ENCODE results near the gene SFTPB. TPM values are rescaled to one million over a fixed set of nuclear protein-coding genes. Genes with fewer than 3 reads are reported as not detected.
"Not testable (repeated sequence)": the region's sequence is repeated elsewhere in the genome, so short reads cannot be mapped to it uniquely, and the experiment has no call there.

The SFTPB gene
- total RNA-seq = not detected in 2 replicates

DNA sequence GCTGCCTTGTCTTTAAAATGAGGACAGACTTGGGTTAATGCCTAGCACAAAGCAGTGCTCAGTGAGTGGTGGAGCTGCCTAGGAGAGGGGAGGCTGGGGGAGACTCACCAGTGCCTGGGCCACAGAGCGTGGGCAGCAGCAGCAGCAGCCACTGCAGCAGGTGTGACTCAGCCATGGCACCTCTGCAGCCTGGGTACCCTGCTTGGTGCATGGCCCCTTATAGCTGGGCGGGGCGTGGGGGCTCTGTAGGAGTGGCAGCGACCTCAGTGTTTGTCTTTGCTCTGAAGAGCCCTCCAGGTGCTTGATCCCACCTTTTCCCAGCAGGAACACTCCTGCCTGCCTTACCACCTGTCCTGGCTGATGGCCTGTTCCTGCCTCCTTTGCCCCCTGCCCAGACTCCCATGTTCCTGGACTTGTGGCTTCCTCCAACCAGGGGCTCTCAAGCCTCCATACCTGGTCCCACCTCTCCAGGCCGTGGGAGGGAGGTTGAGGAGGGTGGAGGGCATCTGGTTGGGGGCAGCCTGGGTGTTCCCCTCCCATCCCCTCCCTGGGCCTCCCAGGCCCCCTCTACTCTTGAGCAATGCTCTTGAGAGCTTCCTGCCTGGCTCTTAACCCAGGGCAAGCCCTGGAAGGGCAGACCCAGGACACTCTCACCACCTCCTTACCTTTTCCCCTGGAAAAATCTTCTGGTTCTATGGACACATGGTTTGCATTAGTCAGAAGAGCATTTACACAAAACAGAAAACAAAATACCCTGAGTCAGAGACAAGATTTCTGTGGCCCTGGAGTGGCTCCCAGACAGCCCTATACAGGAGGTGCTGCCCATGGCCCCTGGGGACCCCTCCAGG, at the start of gene SFTPB:
Gene SFTPB, minus strand, starts transcription at position 191 of the 848 bp plus-strand sequence. Its CDS starts 16 bp downstream, at position 175.
- Histone ChIP-seq H3K4me2 (ENCODE audit: insufficient read depth, low read length) (no peak within 1 kb of the TSS), H3K4me1 (ENCODE audit: insufficient read depth, low read length) (peaks cover 14% of the 10 kb centered on the region)
- TF ChIP-seq CTCF (IDR thresholded peaks at IDR 0.05; ENCODE audit: extremely low read depth, low read depth, low read length) = no peak

GRCh38 chr2:85717308-85718008, 49.5 kb upstream of the SFTPB start:
- H3K4me1 ChIP-seq (ENCODE audit: insufficient read depth, low read length) = peaks cover 13% of the 10 kb centered on the region
- H2AFZ ChIP-seq (ENCODE audit: low read length) = no peak overlapping the region
- no peaks in the 10 kb centered on the region for H3K9me3 ChIP-seq (ENCODE audit: low read depth, low read length)
- TF ChIP-seq CTCF (IDR thresholded peaks at IDR 0.05; ENCODE audit: extremely low read depth, low read depth, low read length) = no peak
- H3K79me2 ChIP-seq (ENCODE audit: insufficient read depth, low read length) = no peaks in the 10 kb centered on the region
- H4K20me1 ChIP-seq (ENCODE audit: insufficient read depth, low read length) = no peaks in the 10 kb centered on the region
- no peak overlapping the region for H3K27ac ChIP-seq (ENCODE audit: low read depth, low read length)
- no peak overlapping the region for H3K4me2 ChIP-seq (ENCODE audit: insufficient read depth, low read length)
- no peak overlapping the region for H3K4me3 ChIP-seq (ENCODE audit: insufficient read depth, low read length)
- DNase-seq (ENCODE audit: insufficient read length, low spot score, missing footprints) = no peak
- no peaks in the 10 kb centered on the region for H3K36me3 ChIP-seq (ENCODE audit: insufficient read depth, low read length)
- H3K27me3 ChIP-seq (ENCODE audit: insufficient read depth, low read length) = peaks cover 8% of the 10 kb centered on the region

More for the DNA sequence above, at the start of gene SFTPB:
- peaks cover 3% of the 10 kb centered on the region for H3K27me3 ChIP-seq (ENCODE audit: insufficient read depth, low read length)
- H2AFZ ChIP-seq (ENCODE audit: low read length) = no peak within 1 kb of the TSS
- H3K36me3 ChIP-seq (ENCODE audit: insufficient read depth, low read length) = no peaks in the 10 kb centered on the region
- H3K4me3 ChIP-seq (ENCODE audit: insufficient read depth, low read length) = no peak within 1 kb of the TSS
- no peaks in the 10 kb centered on the region for H3K9me3 ChIP-seq (ENCODE audit: low read depth, low read length)
- H3K79me2 ChIP-seq (ENCODE audit: insufficient read depth, low read length) = no peaks in the 10 kb centered on the region
- no peak within 1 kb of the TSS for H3K27ac ChIP-seq (ENCODE audit: low read depth, low read length)
- DNase-seq (ENCODE audit: insufficient read length, low spot score, missing footprints) = peak; percentile 88
- no peaks in the 10 kb centered on the region for H4K20me1 ChIP-seq (ENCODE audit: insufficient read depth, low read length)

GRCh38 chr2:85716346-85716914, 48.4 kb upstream of the SFTPB start:
- no peaks in the 10 kb centered on the region for H3K79me2 ChIP-seq (ENCODE audit: insufficient read depth, low read length)
- no peak for DNase-seq (ENCODE audit: insufficient read length, low spot score, missing footprints)
- no peak overlapping the region for H2AFZ ChIP-seq (ENCODE audit: low read length)
- no peaks in the 10 kb centered on the region for H3K36me3 ChIP-seq (ENCODE audit: insufficient read depth, low read length)
- H3K9me3 ChIP-seq (ENCODE audit: low read depth, low read length) = no peaks in the 10 kb centered on the region
- TF ChIP-seq CTCF (IDR thresholded peaks at IDR 0.05; ENCODE audit: extremely low read depth, low read depth, low read length) = no peak
- peaks cover 14% of the 10 kb centered on the region for H3K4me1 ChIP-seq (ENCODE audit: insufficient read depth, low read length)
- no peaks in the 10 kb centered on the region for H4K20me1 ChIP-seq (ENCODE audit: insufficient read depth, low read length)
- peaks cover 8% of the 10 kb centered on the region for H3K27me3 ChIP-seq (ENCODE audit: insufficient read depth, low read length)
- no peak overlapping the region for H3K4me3 ChIP-seq (ENCODE audit: insufficient read depth, low read length)
- no peak overlapping the region for H3K27ac ChIP-seq (ENCODE audit: low read depth, low read length)
- no peak overlapping the region for H3K4me2 ChIP-seq (ENCODE audit: insufficient read depth, low read length)

GRCh38 chr2:85714841-85715240, 46.8 kb upstream of the SFTPB start:
- peaks cover 8% of the 10 kb centered on the region for H3K27me3 ChIP-seq (ENCODE audit: insufficient read depth, low read length)
- no peaks in the 10 kb centered on the region for H4K20me1 ChIP-seq (ENCODE audit: insufficient read depth, low read length)
- no peak overlapping the region for H3K4me2 ChIP-seq (ENCODE audit: insufficient read depth, low read length)
- DNase-seq (ENCODE audit: insufficient read length, low spot score, missing footprints) = no peak
- no peaks in the 10 kb centered on the region for H3K9me3 ChIP-seq (ENCODE audit: low read depth, low read length)
- H3K27ac ChIP-seq (ENCODE audit: low read depth, low read length) = no peak overlapping the region
- H3K4me3 ChIP-seq (ENCODE audit: insufficient read depth, low read length) = no peak overlapping the region
- no peak overlapping the region for H2AFZ ChIP-seq (ENCODE audit: low read length)
- no peaks in the 10 kb centered on the region for H3K79me2 ChIP-seq (ENCODE audit: insufficient read depth, low read length)
- peaks cover 17% of the 10 kb centered on the region for H3K4me1 ChIP-seq (ENCODE audit: insufficient read depth, low read length)
- no peaks in the 10 kb centered on the region for H3K36me3 ChIP-seq (ENCODE audit: insufficient read depth, low read length)
- no peak for TF ChIP-seq CTCF (IDR thresholded peaks at IDR 0.05; ENCODE audit: extremely low read depth, low read depth, low read length)

DNA sequence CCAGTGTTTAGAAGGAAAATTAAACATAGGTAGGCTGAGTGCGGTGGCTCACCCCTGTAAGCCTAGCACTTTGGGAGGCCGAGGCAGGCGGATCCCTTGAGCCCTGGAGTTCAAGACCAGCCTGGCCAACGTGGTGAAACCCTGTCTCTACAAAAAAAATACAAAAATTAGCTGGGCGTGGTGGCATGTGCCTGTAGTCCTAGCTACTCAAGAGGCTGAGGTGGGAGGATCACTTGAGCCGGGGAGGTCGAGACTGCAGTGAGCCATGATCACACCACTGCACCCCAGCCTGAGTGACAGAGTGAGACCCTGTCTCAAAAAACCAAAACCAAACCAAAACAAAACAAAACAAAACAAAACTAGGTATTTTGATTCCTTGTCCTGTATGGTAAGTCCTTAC, 46.4 kb upstream of the SFTPB start:
- not testable (repeated sequence) for H4K20me1 ChIP-seq (ENCODE audit: insufficient read depth, low read length); DNase-seq (ENCODE audit: insufficient read length, low spot score, missing footprints); H2AFZ ChIP-seq (ENCODE audit: low read length); H3K27me3 ChIP-seq (ENCODE audit: insufficient read depth, low read length); H3K4me2 ChIP-seq (ENCODE audit: insufficient read depth, low read length); H3K36me3 ChIP-seq (ENCODE audit: insufficient read depth, low read length); H3K79me2 ChIP-seq (ENCODE audit: insufficient read depth, low read length); H3K9me3 ChIP-seq (ENCODE audit: low read depth, low read length); H3K27ac ChIP-seq (ENCODE audit: low read depth, low read length); H3K4me3 ChIP-seq (ENCODE audit: insufficient read depth, low read length)
- peaks cover 17% of the 10 kb centered on the region for H3K4me1 ChIP-seq (ENCODE audit: insufficient read depth, low read length)
